C4-2B (cell line): Measurements from ENCODE around the gene DPP6.

ENCODE experiments used
- H3K27ac ChIP-seq: fragments of 450-650 bp; 2 replicates; pipeline ENCODE4 v1.5.1; 2017
- CTCF ChIP-seq: fragments of 450-650 bp; conservative IDR thresholded peaks from 2 replicates; pipeline ENCODE4 v1.5.1; 2017; ENCODE audit warnings: mild to moderate bottlenecking
- ZFX ChIP-seq: fragments of 450-650 bp; IDR thresholded peaks from 2 replicates; pipeline ENCODE4 v1.6.1; 2017

The DPP6 gene

GRCh38 chr7:154859747-154860620 is 807.8 kb downstream of the DPP6 start:
- no peak for TF ChIP-seq ZFX
- TF ChIP-seq CTCF: no peak
- H3K27ac ChIP-seq: no peak overlapping the region

DNA sequence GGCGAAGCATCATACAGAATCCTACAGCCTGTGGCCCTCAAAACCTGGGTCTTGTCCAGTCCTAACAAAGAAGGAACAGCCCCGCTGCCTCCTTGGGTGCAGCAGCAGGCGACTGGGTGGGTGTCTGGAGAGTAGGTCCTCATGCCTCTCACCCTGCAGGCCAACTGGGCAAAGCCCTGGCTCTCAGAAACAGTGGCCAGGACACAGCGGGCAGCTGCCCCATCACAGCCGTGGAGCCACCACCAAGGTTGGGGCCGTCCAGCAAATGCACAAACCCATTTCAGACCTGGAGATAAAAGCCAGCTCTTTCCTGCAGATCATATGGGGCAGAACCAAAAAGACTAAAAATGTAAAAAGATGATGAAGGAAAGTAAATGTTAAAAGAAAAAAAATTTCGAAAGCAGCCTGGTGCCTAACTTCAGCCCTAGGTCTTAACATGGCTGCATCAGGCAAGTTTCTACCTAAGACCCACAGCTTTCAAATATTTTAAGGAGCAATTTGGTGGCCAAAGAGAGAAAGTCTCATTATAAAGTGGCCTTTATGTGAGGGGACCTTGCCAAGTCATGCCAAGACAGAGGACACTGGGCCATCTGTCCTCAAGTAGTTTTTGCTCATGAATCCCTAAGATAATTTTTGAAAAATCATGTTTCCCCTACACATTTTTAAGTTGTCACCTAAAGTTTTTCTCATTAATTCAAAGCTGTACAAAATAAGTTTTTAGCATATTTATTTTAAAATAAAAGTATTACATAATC is 808.6 kb downstream of the DPP6 start:
- TF ChIP-seq ZFX (no peak), CTCF (no peak)
- no peak overlapping the region for H3K27ac ChIP-seq

- H3K27ac ChIP-seq: no peak overlapping the region
- TF ChIP-seq CTCF (no peak), ZFX (no peak)
Observed at GRCh38 chr7:154861589-154861988, 809.4 kb downstream of the DPP6 start.

GRCh38 chr7:154862153-154862791 is 810.1 kb downstream of the DPP6 start:
- no peak for TF ChIP-seq ZFX
- TF ChIP-seq CTCF: no peak
- H3K27ac ChIP-seq: no peak overlapping the region

DNA sequence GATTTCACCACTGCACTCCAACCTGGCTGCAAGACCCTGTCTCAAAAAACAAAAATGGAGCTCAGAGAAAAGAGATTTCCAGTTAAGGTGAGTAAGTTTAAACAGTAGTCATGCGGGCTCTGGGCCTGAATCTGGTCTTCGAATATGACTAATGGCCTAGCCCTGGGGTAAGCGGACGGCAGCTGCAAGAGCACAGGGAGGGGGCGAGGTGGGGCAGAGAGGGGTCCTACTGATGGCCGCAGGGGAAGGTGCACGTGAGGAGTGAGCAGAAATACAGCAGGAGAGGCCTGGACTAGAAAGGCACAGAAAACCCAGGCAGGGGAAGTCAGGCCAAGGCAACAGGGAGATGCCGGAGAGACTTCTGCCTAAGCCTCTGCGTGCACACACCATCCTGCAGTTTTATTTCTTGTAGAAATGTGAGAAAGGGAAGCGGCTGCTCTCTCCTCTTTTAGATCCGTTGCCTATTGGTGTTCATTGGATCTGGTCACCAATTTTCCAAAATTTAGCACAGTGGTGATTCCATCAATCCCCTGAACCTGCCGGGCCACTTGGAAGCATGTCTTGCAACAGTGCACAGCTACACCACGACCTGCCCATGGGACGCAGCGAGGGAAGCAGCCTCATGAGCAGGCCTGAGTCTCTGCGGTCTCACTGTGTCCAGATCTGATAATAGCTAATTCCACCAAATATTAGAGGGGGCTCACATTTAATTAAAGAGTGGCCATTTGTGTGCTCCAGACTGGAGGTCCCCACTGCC is 811.7 kb downstream of the DPP6 start:
- TF ChIP-seq CTCF: no peak
- TF ChIP-seq ZFX: no peak
- H3K27ac ChIP-seq: no peak overlapping the region

GRCh38 chr7:154864523-154864891 is 812.3 kb downstream of the DPP6 start:
- no peak overlapping the region for H3K27ac ChIP-seq
- TF ChIP-seq ZFX: no peak
- TF ChIP-seq CTCF: no peak
